Pancreas (tissue), 10 donors: ENCODE data around the gene SFXN5. TPM values are rescaled to one million over a fixed set of nuclear protein-coding genes. Genes with fewer than 3 reads are reported as not detected.

Experiments used
- ATAC-seq, 4 donors: fragments of 200-7000 bp; cut with Tn5 transposase; one replicate each; pipeline versions ENCODE4 v1.8.0 to v1.9.1; 2020; ENCODE audit warnings: mild to moderate bottlenecking in 4 of 4, moderate library complexity in 4 of 4
- DNase-seq, 6 donors: peaks; one replicate each; pipeline ENCODE4 v3.0.0-alpha.2; 2020
- FAIRE-seq: peaks from 2 replicates; lab custom pipeline; 2012; peaks lifted over from hg19 to GRCh38; lab: Jason Lieb, UNC
- H3K27ac ChIP-seq, 4 donors: fragments of 200-600 bp; sonication (generic); 1 replicate in 3 of 4; 2 replicates in 1 of 4; pipeline versions ENCODE4 v1.5.0 to v1.8.0; 2020
- H3K27me3 ChIP-seq, 4 donors: fragments of 200-600 bp; one replicate each; pipeline ENCODE4 v1.8.0; 2021
- H3K36me3 ChIP-seq, 3 donors: fragments of 200-600 bp; sonication (generic) in 1 of 3; one replicate each; pipeline versions ENCODE4 v1.5.0 to v1.8.0; 2020 to 2021
- H3K4me1 ChIP-seq, 3 donors: fragments of 200-600 bp; one replicate each; pipeline ENCODE4 v1.8.0; 2021
- H3K4me3 ChIP-seq, 4 donors: fragments of 200-600 bp; sonication (generic) in 2 of 4; one replicate each; pipeline versions ENCODE4 v1.5.0 to v1.8.0; 2020 to 2021
- H3K9me3 ChIP-seq, 4 donors: fragments of 200-600 bp; one replicate each; pipeline ENCODE4 v1.8.0; 2021
- WGBS, 2 donors: extraction: QIAGEN DNeasy Blood & Tissue Kit; methylation state at CpG; one replicate each; pipeline ENCODE4 v1.1.7; 2013; 5-methylcytosine and 5-hydroxymethylcytosine counted together
- intact Hi-C, 3 donors: fragments of 100-400 bp; cut with DNase I; formaldehyde crosslinking; loops; one replicate each; pipeline versions ENCODE4 v1.11.1 to v1.14.2; 2022
- polyA plus RNA-seq, 2 donors: library from polyadenylated mRNA; stranded (reverse); fragments of 200-250 nt; gene quantifications; one replicate each; pipeline ENCODE4 v1.2.3, GENCODE V29; 2013
- total RNA-seq, 6 donors: library from RNA; stranded (reverse); fragmentation: NEBNext Ultra II Directional in 4 of 6; extraction: Animal tissue kit (Norgen Biotek cat#: 25700) in 4 of 6; gene quantifications; one replicate each; pipeline versions ENCODE4 v1.2.1 to v1.2.4, GENCODE V29; 2021 to 2023
- TF ChIP-seq, protein P1 (sequence below), 4 donors: fragments of 200-600 bp; sonication (generic) in 3 of 4; IDR thresholded peaks; one replicate each; pipeline versions ENCODE4 v1.5.0 to v1.8.0; 2021; ENCODE audit warnings: antibody characterized with exemption in 4 of 4
- donor health status: healthy with polysubstance abuse.
- donor health status: DM: no; HTN: no; CAD: no; lungs with moderate emphysema.
- donor health status: DM: no; HTN: no; CAD: no.
- donor health status: control.
- donor health status: control.
- donor health status: Bipolar disorder and iron deficiency.
- donor health status: DM: yes; HTN: yes; CAD: no.
- donor health status: DM: no; HTN: no; CAD: no.
- donor health status: DM: no; HTN: no; CAD: no.
- donor health status: DM: yes; HTN: yes; CAD: no.

SFXN5 gene
- total and polyA plus RNA-seq, 8 donors = 2.6 to 8.4 (median 5.4) TPM

DNA sequence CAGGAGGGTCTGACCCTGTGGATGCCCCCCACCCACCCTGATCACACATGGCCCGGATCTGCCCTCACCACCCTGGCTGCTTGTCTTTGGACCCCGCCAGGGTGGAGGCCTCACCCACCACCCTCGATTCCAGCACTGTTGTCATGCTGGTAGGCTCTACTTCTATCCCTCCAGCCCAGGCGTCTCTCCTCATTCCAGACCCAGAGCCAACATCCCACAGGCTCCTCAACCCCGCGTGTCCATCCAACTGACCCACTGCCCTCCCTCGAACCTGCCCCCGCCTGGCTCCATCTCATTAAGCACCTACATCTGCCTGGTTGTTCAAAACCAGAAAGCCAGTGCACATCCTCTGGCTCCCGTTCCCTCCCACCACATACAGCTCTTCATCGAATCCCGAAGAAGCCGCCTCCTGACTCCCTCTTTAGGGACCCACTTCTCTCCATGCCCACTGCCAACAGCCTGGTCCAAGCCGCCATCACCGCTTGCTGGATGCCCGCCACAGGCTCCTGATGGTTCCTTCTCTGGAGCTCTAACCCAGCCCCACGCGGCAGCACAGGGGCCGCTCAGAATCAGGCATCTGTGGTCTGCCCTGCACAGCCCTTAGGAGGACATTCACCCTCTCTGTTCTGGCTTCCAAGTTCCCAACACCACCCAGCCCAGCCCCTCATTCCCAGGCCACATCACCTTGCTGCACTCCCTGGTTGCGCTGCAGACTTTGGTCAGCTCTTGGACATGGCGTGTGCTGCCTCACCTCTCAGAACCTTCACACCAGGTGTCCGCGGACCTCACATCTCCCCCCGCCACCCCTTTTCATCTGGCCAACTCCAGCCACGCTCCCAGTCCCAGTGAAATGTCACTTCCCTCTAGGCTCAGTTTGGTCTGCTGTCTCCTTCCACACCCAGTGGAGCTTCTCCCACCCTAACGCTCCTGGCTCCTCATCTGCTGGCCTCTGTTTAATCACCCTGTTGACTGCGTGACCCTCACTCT, 111.2 kb downstream of the SFXN5 start:
- FAIRE-seq (no peak), ATAC-seq (no peak), DNase-seq (peak in 2 of 6 donors; percentile 13 to 34)
- Histone ChIP-seq H3K4me1 (no peaks in the 10 kb centered on the region), H3K36me3 (no peaks in the 10 kb centered on the region), H3K27ac (no peak overlapping the region), H3K27me3 (no peaks in the 10 kb centered on the region), H3K4me3 (no peak overlapping the region), H3K9me3 (no peaks in the 10 kb centered on the region)
- intact Hi-C loops = no loop called here
- WGBS, 2 donors = 94% methylated on average over 26 of the region's 26 CpGs
- TF ChIP-seq, protein P1, sequence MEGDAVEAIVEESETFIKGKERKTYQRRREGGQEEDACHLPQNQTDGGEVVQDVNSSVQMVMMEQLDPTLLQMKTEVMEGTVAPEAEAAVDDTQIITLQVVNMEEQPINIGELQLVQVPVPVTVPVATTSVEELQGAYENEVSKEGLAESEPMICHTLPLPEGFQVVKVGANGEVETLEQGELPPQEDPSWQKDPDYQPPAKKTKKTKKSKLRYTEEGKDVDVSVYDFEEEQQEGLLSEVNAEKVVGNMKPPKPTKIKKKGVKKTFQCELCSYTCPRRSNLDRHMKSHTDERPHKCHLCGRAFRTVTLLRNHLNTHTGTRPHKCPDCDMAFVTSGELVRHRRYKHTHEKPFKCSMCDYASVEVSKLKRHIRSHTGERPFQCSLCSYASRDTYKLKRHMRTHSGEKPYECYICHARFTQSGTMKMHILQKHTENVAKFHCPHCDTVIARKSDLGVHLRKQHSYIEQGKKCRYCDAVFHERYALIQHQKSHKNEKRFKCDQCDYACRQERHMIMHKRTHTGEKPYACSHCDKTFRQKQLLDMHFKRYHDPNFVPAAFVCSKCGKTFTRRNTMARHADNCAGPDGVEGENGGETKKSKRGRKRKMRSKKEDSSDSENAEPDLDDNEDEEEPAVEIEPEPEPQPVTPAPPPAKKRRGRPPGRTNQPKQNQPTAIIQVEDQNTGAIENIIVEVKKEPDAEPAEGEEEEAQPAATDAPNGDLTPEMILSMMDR (IDR thresholded peaks at IDR 0.05) = no peak

DNA sequence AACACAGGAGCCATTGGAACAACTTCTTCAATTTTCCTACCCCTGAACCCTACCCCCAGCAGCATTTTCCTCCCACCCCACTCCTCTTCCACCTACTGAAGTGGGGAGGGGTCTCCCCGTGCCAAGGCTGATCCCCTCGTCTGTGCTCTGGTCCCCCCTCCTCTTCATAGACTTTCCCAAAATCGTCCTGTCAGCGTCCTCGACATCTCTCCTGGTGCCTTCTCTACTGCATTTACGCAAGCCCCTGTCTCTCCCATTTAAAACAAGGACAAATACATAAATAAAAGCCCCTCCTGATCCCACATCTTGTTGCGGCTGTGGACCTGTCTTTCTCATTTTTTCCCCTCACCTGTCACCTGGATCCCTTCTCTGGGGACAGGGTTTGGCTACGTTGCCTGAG, 112.0 kb downstream of the SFXN5 start:
- TF ChIP-seq, protein P1 (IDR thresholded peaks at IDR 0.05) = no peak
- intact Hi-C loops = no loop called here
- FAIRE-seq = no peak
- Histone ChIP-seq H3K27ac (no peak overlapping the region), H3K9me3 (no peaks in the 10 kb centered on the region), H3K4me1 (no peaks in the 10 kb centered on the region), H3K27me3 (no peaks in the 10 kb centered on the region), H3K4me3 (no peak overlapping the region), H3K36me3 (no peaks in the 10 kb centered on the region)
- 93% methylated on average over 8 of the region's 8 CpGs for WGBS, 2 donors
- no peak for DNase-seq
- ATAC-seq = no peak

DNA sequence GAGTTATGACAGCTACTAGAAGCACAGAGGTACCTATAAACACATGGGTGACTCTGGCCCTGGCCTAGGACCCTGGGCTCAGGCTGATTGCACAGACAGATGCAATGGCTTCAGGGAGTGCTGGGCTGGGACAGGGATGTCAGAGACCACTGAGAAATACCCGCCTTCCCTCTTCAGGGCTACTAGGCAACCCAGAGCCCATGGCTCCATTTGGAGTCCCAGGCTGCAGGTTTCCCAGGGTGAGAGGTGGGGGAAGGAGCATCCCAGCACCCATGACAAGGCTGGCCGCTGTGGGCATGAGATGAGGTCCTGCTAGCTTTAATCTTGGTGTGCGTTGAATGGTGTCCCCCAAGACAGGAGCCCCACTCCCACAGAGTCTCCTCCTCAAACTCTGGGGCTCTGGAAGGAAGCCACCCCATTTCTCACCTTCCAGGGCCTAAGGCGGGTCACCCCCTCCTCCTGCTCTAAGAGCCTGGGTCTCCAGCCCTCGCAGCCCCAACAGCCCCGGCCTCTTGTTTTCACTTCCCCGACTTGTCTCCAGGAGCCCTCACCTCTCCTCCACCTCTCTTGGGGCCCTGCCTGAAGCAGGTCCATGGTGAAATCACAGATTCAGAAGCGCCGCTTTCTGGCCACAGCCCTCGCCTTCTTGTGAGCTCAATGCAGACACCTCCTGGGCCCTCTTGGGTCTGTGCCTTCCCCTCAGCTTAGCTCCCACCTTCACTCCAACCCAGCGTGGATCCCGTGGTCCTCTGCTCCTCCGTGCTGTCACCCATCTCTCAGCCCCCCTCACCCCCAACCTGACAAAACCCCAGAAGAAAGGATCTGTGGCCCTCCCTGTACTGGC, 112.7 kb downstream of the SFXN5 start:
- Histone ChIP-seq H3K4me3 (no peak overlapping the region), H3K4me1 (no peaks in the 10 kb centered on the region), H3K36me3 (no peaks in the 10 kb centered on the region), H3K27ac (no peak overlapping the region), H3K27me3 (no peaks in the 10 kb centered on the region), H3K9me3 (no peaks in the 10 kb centered on the region)
- FAIRE-seq (no peak), ATAC-seq (no peak), DNase-seq (peak in 1 of 6 donors; percentile 42)
- WGBS, 2 donors = 90 to 96% methylated on average over 13 of the region's 13 CpGs
- TF ChIP-seq, protein P1 (IDR thresholded peaks at IDR 0.05) = no peak
- intact Hi-C loops = no loop called here

DNA sequence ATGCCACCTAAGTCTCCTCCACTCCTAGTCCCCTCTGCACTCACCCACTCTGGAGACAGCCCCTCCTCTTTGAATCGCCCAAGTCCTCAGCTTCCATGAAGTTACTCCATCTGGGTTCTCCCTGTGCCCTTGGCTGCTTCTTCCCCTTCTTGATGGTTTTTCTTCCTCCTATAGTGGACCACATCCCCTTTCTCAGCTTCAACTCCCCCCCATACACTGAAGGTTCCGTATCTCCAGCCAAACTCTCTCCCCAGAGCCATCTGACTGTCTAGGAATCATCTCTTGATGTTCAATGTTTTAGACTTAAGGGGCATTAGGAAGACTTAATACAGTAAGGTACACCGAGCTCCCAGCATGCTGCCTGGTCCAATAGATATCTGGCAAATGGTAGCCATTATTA, 114.6 kb downstream of the SFXN5 start:
- no peaks in the 10 kb centered on the region for H3K36me3 ChIP-seq
- no peaks in the 10 kb centered on the region for H3K9me3 ChIP-seq
- peak in 1 of 4 donors; percentile 65 for ATAC-seq
- no peak for DNase-seq
- no peaks in the 10 kb centered on the region for H3K4me1 ChIP-seq
- intact Hi-C loops = no loop called here
- 81 to 89% methylated on average over 3 of the region's 3 CpGs for WGBS, 2 donors
- H3K27me3 ChIP-seq = no peaks in the 10 kb centered on the region
- no peak overlapping the region for H3K4me3 ChIP-seq
- TF ChIP-seq, protein P1 (IDR thresholded peaks at IDR 0.05) = no peak
- H3K27ac ChIP-seq = no peak overlapping the region
- no peak for FAIRE-seq
